OCI-LY7 (cell line): ENCODE data around the gene DIPK1A. TPM values are rescaled to one million over a fixed set of nuclear protein-coding genes. Genes with fewer than 3 reads are reported as not detected.

ENCODE experiments used
- BruUV-seq: library from RNA; stranded (reverse); fragments of 400-500 nt; replicated peaks from 2 replicates; lab custom pipeline; 2021; lab: Mats Ljungman, UMichigan
- CTCF ChIA-PET: fragments of 300-600 bp; sonication (Branson Sonifier 250); formaldehyde crosslinking; loops from one replicate; lab custom pipeline; 2022; ENCODE audit warnings: antibody characterized with exemption; ENCODE audit not compliant: unreplicated experiment; lab: Charles Lee
- POLR2A ChIA-PET: fragments of 300-600 bp; sonication (Branson Sonifier 250); formaldehyde crosslinking; loops from one replicate; lab custom pipeline; 2022; ENCODE audit warnings: antibody characterized with exemption; lab: Charles Lee
- DNase-seq: peaks from one replicate; pipeline ENCODE4 v3.0.0-alpha.2; 2015; ENCODE audit warnings: low spot score
- H2AFZ ChIP-seq: fragments of 200-600 bp; sonication (generic), shearing (Covaris generic); 2 replicates; pipeline ENCODE4 v1.6.1; 2014; ENCODE audit warnings: mild to moderate bottlenecking, antibody characterized with exemption, low read length, moderate library complexity
- H3K27ac ChIP-seq: fragments of 200-600 bp; sonication (generic); 2 replicates; pipeline ENCODE4 v1.5.1; 2014; ENCODE audit warnings: mixed run types, low read depth, mild to moderate bottlenecking, moderate library complexity, low read length, inconsistent platforms; ENCODE audit not compliant: poor library complexity, severe bottlenecking
- H3K36me3 ChIP-seq: fragments of 200-600 bp; sonication (generic); 2 replicates; pipeline ENCODE4 v1.6.1; 2014; ENCODE audit warnings: mild to moderate bottlenecking, antibody characterized with exemption, low read length, moderate library complexity, mixed read lengths; ENCODE audit not compliant: insufficient read depth
- H3K4me1 ChIP-seq: fragments of 200-600 bp; sonication (generic); 2 replicates; pipeline ENCODE4 v1.5.1; 2014; ENCODE audit warnings: mild to moderate bottlenecking, low read length; ENCODE audit not compliant: insufficient read depth, poor library complexity, severe bottlenecking
- H3K4me2 ChIP-seq: fragments of 200-600 bp; sonication (generic); 2 replicates; pipeline ENCODE4 v1.6.1; 2014; ENCODE audit warnings: mild to moderate bottlenecking, low read length
- H3K4me3 ChIP-seq: fragments of 200-600 bp; sonication (generic); 2 replicates; pipeline ENCODE4 v1.5.1; 2014; ENCODE audit warnings: mild to moderate bottlenecking, low read depth, low read length; ENCODE audit not compliant: poor library complexity, severe bottlenecking
- H3K79me2 ChIP-seq: fragments of 200-600 bp; sonication (generic); 2 replicates; pipeline ENCODE4 v1.6.1; 2016; ENCODE audit warnings: low read depth, mild to moderate bottlenecking, low read length, moderate library complexity, mixed read lengths; ENCODE audit not compliant: insufficient read depth
- H3K9me2 ChIP-seq: fragments of 200-600 bp; sonication (generic); 2 replicates; pipeline ENCODE4 v1.6.1; 2016; ENCODE audit warnings: mild to moderate bottlenecking, low read length, mixed read lengths; ENCODE audit not compliant: insufficient read depth
- H3K9me3 ChIP-seq: fragments of 200-600 bp; sonication (generic); 2 replicates; pipeline ENCODE4 v1.6.1; 2014; ENCODE audit warnings: mild to moderate bottlenecking, mixed run types, low read length, mixed read lengths
- H4K20me1 ChIP-seq: fragments of 200-600 bp; sonication (generic); 2 replicates; pipeline ENCODE4 v1.6.1; 2014; ENCODE audit warnings: mild to moderate bottlenecking, antibody characterized with exemption, low read length, moderate library complexity, mixed read lengths; ENCODE audit not compliant: insufficient read depth
- CTCF ChIP-seq: fragments of 200-600 bp; sonication (generic); conservative IDR thresholded peaks from 2 replicates; pipeline ENCODE4 v1.5.1; 2014; ENCODE audit warnings: mild to moderate bottlenecking, antibody characterized with exemption, low read length, moderate library complexity, mixed read lengths
- EZH2phosphoT487 ChIP-seq: fragments of 200-600 bp; sonication (generic); IDR thresholded peaks from 2 replicates; pipeline ENCODE4 v1.6.1; 2018; ENCODE audit warnings: low read depth, borderline replicate concordance, mild to moderate bottlenecking, mixed run types, antibody characterized with exemption, low read length, moderate library complexity, mixed read lengths
- intact Hi-C: fragments of 100-400 bp; cut with micrococcal nuclease; formaldehyde crosslinking; loops from one replicate; pipeline ENCODE4 v1.10.0; 2022; ENCODE audit not compliant: unreplicated experiment
- total RNA-seq, 2 experiments: library from RNA; depleted of rRNA in 1 of 2; stranded (reverse); fragments of >200 nt in 1 of 2; shearing (Covaris generic) in 1 of 2; gene quantifications; 2 replicates each; pipeline ENCODE4 v1.2.3, GENCODE V29; 2014 to 2022

Gene DIPK1A
- total RNA-seq, 2 experiments from 2014 or later: 13.0 to 25.4 TPM

DNA sequence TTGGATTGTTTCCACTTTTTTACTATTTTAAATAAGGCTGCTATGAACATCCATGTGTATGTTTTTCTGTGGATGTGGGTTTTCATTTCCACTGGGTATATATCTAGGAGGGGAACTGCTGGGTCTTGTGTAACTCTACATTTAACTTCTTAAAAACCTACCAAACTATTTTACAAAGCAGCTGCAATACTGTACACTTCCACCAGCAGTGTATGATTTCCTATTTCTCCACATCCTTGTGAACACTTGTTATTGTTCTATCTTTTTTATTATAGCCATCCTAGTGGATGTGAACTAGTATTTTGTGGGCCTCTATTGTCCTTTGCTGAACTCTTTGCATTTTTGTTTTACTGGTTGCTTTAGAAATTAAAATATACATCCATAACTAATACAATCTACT is 33.4 kb downstream of the DIPK1A start:
- peaks cover 17% of the 10 kb centered on the region; the same call in 1 of the 2 replicates for H3K9me3 ChIP-seq
- H3K4me2 ChIP-seq: peak overlapping the region; percentile 21; the same call in 1 of the 2 replicates
- TF ChIP-seq CTCF (peak; percentile 61), EZH2phosphoT487 (no peak)
- peaks cover 42% of the 10 kb centered on the region for H3K36me3 ChIP-seq
- H2AFZ ChIP-seq: no peak overlapping the region
- DNase-seq: no peak
- no peak overlapping the region for H3K4me3 ChIP-seq
- ChIA-PET POLR2A (interaction anchor here (0.7 to 1.7 kb wide), 2 partner anchors 10 to 28 kb away, joined by 3 to 8 read pairs; no protein-coding TSS in a partner anchor), CTCF (no interaction called here)
- no peaks in the 10 kb centered on the region for H3K9me2 ChIP-seq
- BruUV-seq: no TSS peak
- intact Hi-C loops: no loop called here
- peaks cover 97% of the 10 kb centered on the region for H3K79me2 ChIP-seq
- no peak overlapping the region for H3K27ac ChIP-seq
- H3K4me1 ChIP-seq: peaks cover 65% of the 10 kb centered on the region
- H4K20me1 ChIP-seq: no peaks in the 10 kb centered on the region; the same call in 1 of the 2 replicates

- Histone ChIP-seq H3K27ac (no peak overlapping the region), H3K9me3 (peaks cover 17% of the 10 kb centered on the region; the same call in 1 of the 2 replicates), H3K79me2 (peaks cover 97% of the 10 kb centered on the region), H3K4me2 (peak overlapping the region; percentile 27), H3K36me3 (peaks cover 43% of the 10 kb centered on the region), H3K9me2 (no peaks in the 10 kb centered on the region), H4K20me1 (no peaks in the 10 kb centered on the region; the same call in 1 of the 2 replicates), H2AFZ (no peak overlapping the region), H3K4me1 (peaks cover 56% of the 10 kb centered on the region), H3K4me3 (no peak overlapping the region)
- intact Hi-C loops: no loop called here
- BruUV-seq: no TSS peak
- TF ChIP-seq EZH2phosphoT487 (no peak), CTCF (no peak)
- DNase-seq: no peak
- ChIA-PET CTCF (no interaction called here), POLR2A (interaction anchor here (0.5 to 2.4 kb wide), 12 partner anchors 8 to 664 kb away, joined by 3 to 8 read pairs (median 3); no protein-coding TSS in a partner anchor)
Measured at GRCh38 chr1:92926873-92927272, 34.4 kb downstream of the DIPK1A start.

- ChIA-PET CTCF (no interaction called here), POLR2A (interaction anchor here (0.9 to 2.4 kb wide), 5 partner anchors 9 to 23 kb away, joined by 3 to 8 read pairs (median 4); no protein-coding TSS in a partner anchor)
- peaks cover 65% of the 10 kb centered on the region for H3K36me3 ChIP-seq
- no peak overlapping the region for H3K27ac ChIP-seq
- no peak for TF ChIP-seq EZH2phosphoT487
- no peak for TF ChIP-seq CTCF
- H3K9me2 ChIP-seq: no peaks in the 10 kb centered on the region
- peaks cover 26% of the 10 kb centered on the region; the same call in 1 of the 2 replicates for H3K9me3 ChIP-seq
- no peak for DNase-seq
- BruUV-seq: no TSS peak
- no peak overlapping the region for H3K4me3 ChIP-seq
- H2AFZ ChIP-seq: no peak overlapping the region
- H4K20me1 ChIP-seq: no peaks in the 10 kb centered on the region
- H3K79me2 ChIP-seq: peaks cover 97% of the 10 kb centered on the region
- intact Hi-C loops: no loop called here
- peaks cover 34% of the 10 kb centered on the region for H3K4me1 ChIP-seq
- H3K4me2 ChIP-seq: no peak overlapping the region
Measured at GRCh38 chr1:92924501-92924900, 36.8 kb downstream of the DIPK1A start.
